Measurements from ENCODE around the gene RPRM. TPM values are rescaled to one million over a fixed set of nuclear protein-coding genes. Genes with fewer than 3 reads are reported as not detected.

The RPRM gene
- polyA plus RNA-seq, 1 donor (not counting 4 experiments of a cell fraction or from before 2014, with no cell fraction given), result not detected

GRCh38 chr2:153476816-153477635 lies 1.5 kb downstream of the RPRM start:
- no peaks in the 10 kb centered on the region for H3K79me2 ChIP-seq (ENCODE audit: control insufficient read depth, insufficient read depth, low read length)
- H4K20me1 ChIP-seq (ENCODE audit: control insufficient read depth, extremely low read depth, insufficient read depth, low read length), result no peaks in the 10 kb centered on the region
- H3K27me3 ChIP-seq (ENCODE audit: control insufficient read depth, extremely low read depth, insufficient read depth, low read length), result peaks cover 42% of the 10 kb centered on the region
- dilution Hi-C loops (cut with MboI; ENCODE audit: extremely low pct_ligation_motif_present, low sequenced_read_pairs), result no loop called here
- H3K36me3 ChIP-seq (ENCODE audit: control insufficient read depth in 2 of 2, extremely low read depth in 1 of 2, insufficient read depth in 2 of 2, low read length in 2 of 2), result no peaks in the 10 kb centered on the region
- TF ChIP-seq EZH2 (IDR thresholded peaks at IDR 0.05; ENCODE audit: low read length) (no peak), CTCF (optimal IDR thresholded peaks at IDR 0.05 in 1 of 3, IDR thresholded peaks at IDR 0.05 in 1 of 3, conservative IDR thresholded peaks at IDR 0.05 in 1 of 3; ENCODE audit: extremely low read depth in 1 of 3, insufficient read depth in 2 of 3, low read length in 3 of 3) (no peak)
- no peak overlapping the region for H3K9ac ChIP-seq (ENCODE audit: control insufficient read depth, extremely low read depth, insufficient read depth, low read length)
- H2AFZ ChIP-seq (ENCODE audit: control insufficient read depth, low read length), result no peak overlapping the region
- H3K4me1 ChIP-seq (ENCODE audit: control insufficient read depth, extremely low read depth, insufficient read depth, low read length), result peaks cover 7% of the 10 kb centered on the region
- no peaks in the 10 kb centered on the region for H3K9me1 ChIP-seq (ENCODE audit: control insufficient read depth, extremely low read depth, insufficient read depth, low read length)
- no peak for DNase-seq (ENCODE audit: low read depth, low spot score)
- H3K4me3 ChIP-seq (ENCODE audit: control insufficient read depth in 2 of 3, extremely low read depth in 1 of 3, insufficient read depth in 2 of 3, low read depth in 1 of 3, low read length in 3 of 3), result no peak overlapping the region
- H3K4me2 ChIP-seq (ENCODE audit: control insufficient read depth, extremely low read depth, insufficient read depth, low read depth, low read length), result no peak overlapping the region
- no peaks in the 10 kb centered on the region for H3K9me3 ChIP-seq (ENCODE audit: control insufficient read depth, low read depth, low read length)
- no peak for FAIRE-seq
- H3K27ac ChIP-seq (ENCODE audit: control insufficient read depth, insufficient read depth, low read length), result no peak overlapping the region

- peaks cover 7% of the 10 kb centered on the region for H3K4me1 ChIP-seq (ENCODE audit: control insufficient read depth, extremely low read depth, insufficient read depth, low read length)
- no peak overlapping the region for H3K4me2 ChIP-seq (ENCODE audit: control insufficient read depth, extremely low read depth, insufficient read depth, low read depth, low read length)
- no peak overlapping the region for H2AFZ ChIP-seq (ENCODE audit: control insufficient read depth, low read length)
- H3K36me3 ChIP-seq (ENCODE audit: control insufficient read depth in 2 of 2, extremely low read depth in 1 of 2, insufficient read depth in 2 of 2, low read length in 2 of 2), result no peaks in the 10 kb centered on the region
- no peaks in the 10 kb centered on the region for H3K9me1 ChIP-seq (ENCODE audit: control insufficient read depth, extremely low read depth, insufficient read depth, low read length)
- no peak overlapping the region for H3K4me3 ChIP-seq (ENCODE audit: control insufficient read depth in 2 of 3, extremely low read depth in 1 of 3, insufficient read depth in 2 of 3, low read depth in 1 of 3, low read length in 3 of 3)
- H3K27me3 ChIP-seq (ENCODE audit: control insufficient read depth, extremely low read depth, insufficient read depth, low read length), result peaks cover 42% of the 10 kb centered on the region
- FAIRE-seq, result no peak
- no peak overlapping the region for H3K9ac ChIP-seq (ENCODE audit: control insufficient read depth, extremely low read depth, insufficient read depth, low read length)
- TF ChIP-seq EZH2 (IDR thresholded peaks at IDR 0.05; ENCODE audit: low read length) (no peak), CTCF (optimal IDR thresholded peaks at IDR 0.05 in 1 of 3, IDR thresholded peaks at IDR 0.05 in 1 of 3, conservative IDR thresholded peaks at IDR 0.05 in 1 of 3; ENCODE audit: extremely low read depth in 1 of 3, insufficient read depth in 2 of 3, low read length in 3 of 3) (no peak)
- no peaks in the 10 kb centered on the region for H4K20me1 ChIP-seq (ENCODE audit: control insufficient read depth, extremely low read depth, insufficient read depth, low read length)
- no peaks in the 10 kb centered on the region for H3K9me3 ChIP-seq (ENCODE audit: control insufficient read depth, low read depth, low read length)
- dilution Hi-C loops (cut with MboI; ENCODE audit: extremely low pct_ligation_motif_present, low sequenced_read_pairs), result no loop called here
- H3K79me2 ChIP-seq (ENCODE audit: control insufficient read depth, insufficient read depth, low read length), result no peaks in the 10 kb centered on the region
- no peak for DNase-seq (ENCODE audit: low read depth, low spot score)
- H3K27ac ChIP-seq (ENCODE audit: control insufficient read depth, insufficient read depth, low read length), result no peak overlapping the region
Observed at GRCh38 chr2:153476491-153476815, 2.1 kb downstream of the RPRM start.
